Measurements from ENCODE around the gene CSF1R.

CSF1R gene

DNA sequence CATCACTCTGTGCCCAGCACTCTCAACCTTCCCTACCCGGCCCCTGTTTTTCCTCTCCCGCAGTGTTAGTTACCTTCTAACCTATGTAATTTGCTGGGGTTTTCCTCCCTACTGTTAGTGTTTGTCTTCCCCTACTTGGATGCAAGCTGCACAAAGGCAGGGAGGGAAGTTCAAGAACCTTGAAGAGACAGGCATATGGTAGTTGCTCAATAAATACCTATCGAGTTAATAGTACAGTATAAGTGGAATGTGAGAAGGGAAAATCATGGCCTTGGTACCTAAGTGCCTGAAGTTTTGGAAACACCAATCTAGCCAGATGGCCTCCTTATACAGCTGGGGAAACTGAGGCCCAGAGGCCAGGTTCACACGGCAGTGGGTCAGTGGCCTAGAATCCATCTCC lies 45.1 kb upstream of the CSF1R start:
- DNase-seq (ENCODE audit: low read depth) = no peak
- TF ChIP-seq, protein P1, sequence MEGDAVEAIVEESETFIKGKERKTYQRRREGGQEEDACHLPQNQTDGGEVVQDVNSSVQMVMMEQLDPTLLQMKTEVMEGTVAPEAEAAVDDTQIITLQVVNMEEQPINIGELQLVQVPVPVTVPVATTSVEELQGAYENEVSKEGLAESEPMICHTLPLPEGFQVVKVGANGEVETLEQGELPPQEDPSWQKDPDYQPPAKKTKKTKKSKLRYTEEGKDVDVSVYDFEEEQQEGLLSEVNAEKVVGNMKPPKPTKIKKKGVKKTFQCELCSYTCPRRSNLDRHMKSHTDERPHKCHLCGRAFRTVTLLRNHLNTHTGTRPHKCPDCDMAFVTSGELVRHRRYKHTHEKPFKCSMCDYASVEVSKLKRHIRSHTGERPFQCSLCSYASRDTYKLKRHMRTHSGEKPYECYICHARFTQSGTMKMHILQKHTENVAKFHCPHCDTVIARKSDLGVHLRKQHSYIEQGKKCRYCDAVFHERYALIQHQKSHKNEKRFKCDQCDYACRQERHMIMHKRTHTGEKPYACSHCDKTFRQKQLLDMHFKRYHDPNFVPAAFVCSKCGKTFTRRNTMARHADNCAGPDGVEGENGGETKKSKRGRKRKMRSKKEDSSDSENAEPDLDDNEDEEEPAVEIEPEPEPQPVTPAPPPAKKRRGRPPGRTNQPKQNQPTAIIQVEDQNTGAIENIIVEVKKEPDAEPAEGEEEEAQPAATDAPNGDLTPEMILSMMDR (IDR thresholded peaks at IDR 0.05; ENCODE audit: low read length, missing control alignments) = no peak
- no peak overlapping the region for H3K4me3 ChIP-seq (replicated peaks; ENCODE audit: low read depth, low read length)

DNA sequence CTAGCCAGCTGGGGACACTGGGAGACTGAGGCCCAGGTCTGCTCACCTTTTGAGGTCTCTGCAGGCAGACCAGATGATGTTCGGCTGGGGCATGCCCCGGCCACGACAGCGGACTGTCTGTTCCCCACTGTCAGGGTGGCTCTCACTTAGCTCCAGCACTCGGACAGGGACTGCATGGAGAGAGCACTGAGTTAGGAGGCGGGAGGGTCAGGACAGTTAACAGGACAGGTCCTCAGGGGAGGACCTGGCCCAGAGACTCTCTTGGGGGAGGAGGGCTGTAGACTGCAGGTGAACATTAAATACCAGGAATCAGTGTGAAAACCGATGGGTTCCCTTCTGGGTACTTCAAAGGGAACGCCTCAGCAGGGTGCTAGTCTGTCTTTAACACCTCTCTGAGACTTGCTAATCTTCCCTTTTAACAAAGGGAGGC lies 44.2 kb upstream of the CSF1R start:
- no peak for DNase-seq (ENCODE audit: low read depth)
- TF ChIP-seq, protein P1 (IDR thresholded peaks at IDR 0.05; ENCODE audit: low read length, missing control alignments) = no peak
- H3K4me3 ChIP-seq (replicated peaks; ENCODE audit: low read depth, low read length) = no peak overlapping the region

DNA sequence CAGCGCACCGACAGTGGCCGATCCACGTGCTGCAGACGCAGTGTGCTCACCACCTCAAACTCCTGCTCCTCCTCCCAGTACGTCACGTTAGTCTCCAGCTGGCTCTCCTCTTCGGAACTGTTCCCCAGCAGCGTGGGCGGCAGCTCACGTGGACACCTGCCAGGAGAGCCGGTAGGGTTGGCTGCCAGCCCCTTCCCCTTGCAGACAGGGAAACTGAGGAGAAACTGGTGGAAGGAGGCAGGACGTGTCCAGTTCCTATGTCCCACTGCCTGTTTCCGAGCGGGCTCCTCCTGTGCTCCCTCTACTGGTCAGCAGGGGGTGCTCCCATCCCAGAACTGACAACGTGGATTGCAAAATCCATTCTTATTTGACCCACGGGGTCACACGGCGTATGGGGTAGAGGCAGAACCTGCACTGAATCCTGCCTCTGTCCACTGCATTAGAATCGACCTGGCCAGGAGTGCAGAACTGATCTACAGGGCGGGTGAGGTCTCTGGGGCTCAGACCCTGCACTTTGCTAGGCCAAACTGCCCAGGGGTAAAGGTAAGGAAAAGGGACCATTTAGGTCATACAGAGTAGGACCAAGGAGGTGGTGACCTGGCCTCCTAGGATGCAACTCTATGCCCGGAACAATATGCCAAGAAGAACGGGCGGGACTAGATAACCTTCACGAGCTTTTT lies 43.6 kb upstream of the CSF1R start:
- H3K4me3 ChIP-seq (replicated peaks; ENCODE audit: low read depth, low read length) = no peak overlapping the region
- TF ChIP-seq, protein P1 (IDR thresholded peaks at IDR 0.05; ENCODE audit: low read length, missing control alignments) = peak; percentile 99
- DNase-seq (ENCODE audit: low read depth) = peak; percentile 82

DNA sequence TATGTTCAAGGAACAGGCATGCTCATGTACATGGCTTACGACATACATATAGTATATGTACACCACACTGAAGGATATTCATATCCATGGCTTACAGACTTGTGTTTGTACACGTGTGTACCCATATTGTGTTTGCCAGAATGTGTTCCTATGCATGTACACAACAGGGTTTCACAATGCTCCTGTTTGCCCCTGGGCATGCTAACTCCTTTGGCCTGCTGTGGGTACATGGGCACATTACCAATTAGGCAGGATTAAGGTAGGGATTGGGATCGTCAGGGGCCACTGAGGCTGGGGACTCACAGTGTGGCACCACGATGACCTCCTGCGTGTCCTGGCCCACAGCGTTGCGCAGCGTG lies 43.1 kb upstream of the CSF1R start:
- no peak for DNase-seq (ENCODE audit: low read depth)
- TF ChIP-seq, protein P1 (IDR thresholded peaks at IDR 0.05; ENCODE audit: low read length, missing control alignments) = no peak
- no peak overlapping the region for H3K4me3 ChIP-seq (replicated peaks; ENCODE audit: low read depth, low read length)

DNA sequence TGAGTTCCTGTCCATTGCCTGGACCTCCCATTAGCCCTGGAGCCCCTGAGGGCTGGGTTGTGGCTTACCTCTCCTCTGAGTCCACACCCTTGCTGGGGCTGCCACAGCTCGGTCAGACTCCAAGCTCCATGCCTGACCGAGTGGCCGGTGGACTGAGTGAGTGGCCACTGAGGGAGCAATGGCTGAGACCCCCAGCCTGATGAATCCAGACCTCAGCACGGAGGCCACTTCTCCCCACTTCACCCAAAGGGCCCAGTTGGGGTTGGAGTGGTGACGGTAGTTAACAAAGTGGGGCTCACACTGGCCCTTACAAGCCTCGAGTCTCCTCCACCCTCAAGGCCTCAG lies 40.5 kb upstream of the CSF1R start:
- TF ChIP-seq, protein P1 (IDR thresholded peaks at IDR 0.05; ENCODE audit: low read length, missing control alignments) = no peak
- DNase-seq (ENCODE audit: low read depth) = no peak
- H3K4me3 ChIP-seq (replicated peaks; ENCODE audit: low read depth, low read length) = no peak overlapping the region

DNA sequence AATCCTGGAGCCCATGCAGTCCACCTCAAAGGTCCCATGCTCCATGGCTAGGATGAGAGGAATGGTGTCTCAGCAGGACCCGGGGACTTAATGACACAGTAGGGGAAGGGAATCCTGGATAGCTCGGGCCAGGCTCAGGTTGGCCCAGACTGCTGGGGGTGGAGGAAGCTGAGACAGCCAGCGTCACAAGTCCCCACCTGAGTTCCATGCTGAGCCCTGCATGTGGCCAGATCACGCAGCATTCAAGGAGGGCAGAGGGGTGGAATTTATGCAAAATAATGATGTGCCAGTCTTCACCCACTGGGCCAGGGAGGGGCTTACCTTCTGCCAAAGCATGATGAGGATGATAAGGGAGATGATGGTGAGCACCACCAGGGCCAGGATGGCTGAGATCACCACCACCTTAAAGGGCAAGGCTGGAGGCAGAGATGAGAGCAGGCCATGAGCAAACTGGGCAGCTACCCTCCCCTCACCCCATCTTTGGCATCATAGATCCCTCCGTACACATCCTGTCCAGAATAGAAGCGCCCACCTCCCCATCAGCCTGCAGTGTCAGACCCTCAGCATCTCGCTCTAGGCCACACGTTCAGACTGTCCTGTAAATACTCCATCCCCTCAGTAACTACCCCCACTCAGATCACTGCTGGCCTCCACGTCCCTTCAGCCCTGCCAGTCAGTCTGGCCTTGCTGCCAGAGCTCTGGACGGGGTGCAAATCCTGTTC lies 40.0 kb upstream of the CSF1R start:
- H3K4me3 ChIP-seq (replicated peaks; ENCODE audit: low read depth, low read length) = no peak overlapping the region
- TF ChIP-seq, protein P1 (IDR thresholded peaks at IDR 0.05; ENCODE audit: low read length, missing control alignments) = no peak
- no peak for DNase-seq (ENCODE audit: low read depth)

DNA sequence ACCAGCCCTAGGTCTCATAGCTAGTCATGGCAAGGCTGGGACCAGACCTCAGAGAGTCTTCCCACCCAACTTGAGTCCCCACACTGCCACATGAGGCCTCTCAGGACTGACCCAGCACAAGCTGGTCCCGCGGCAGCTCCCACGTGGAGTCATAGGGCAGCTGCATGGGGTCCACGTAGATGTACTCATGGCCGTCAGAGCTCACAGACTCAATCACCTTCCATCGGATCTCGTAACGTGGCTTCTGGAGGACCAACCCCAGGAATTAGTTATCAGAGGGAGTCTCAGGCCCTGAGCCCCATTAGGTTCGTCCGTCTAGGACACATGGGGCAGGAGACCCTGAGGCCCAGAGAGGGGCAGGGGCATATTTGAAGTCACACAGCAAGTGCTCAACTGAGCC lies 39.0 kb upstream of the CSF1R start:
- H3K4me3 ChIP-seq (replicated peaks; ENCODE audit: low read depth, low read length) = no peak overlapping the region
- DNase-seq (ENCODE audit: low read depth) = no peak
- TF ChIP-seq, protein P1 (IDR thresholded peaks at IDR 0.05; ENCODE audit: low read length, missing control alignments) = no peak

All from fibroblast of pulmonary artery (primary cell).